Umbilical cord (tissue), 2 donors: Measurements from ENCODE around the gene SYNJ2. TPM values are rescaled to one million over a fixed set of nuclear protein-coding genes. Genes with fewer than 3 reads are reported as not detected.
"Not testable (repeated sequence)": the region's sequence is repeated elsewhere in the genome, so short reads cannot be mapped to it uniquely, and the experiment has no call there.

Experiments
- DNase-seq: peaks from one replicate; pipeline ENCODE4 v3.0.0-alpha.2; 2015; ENCODE audit warnings: low spot score
- total RNA-seq: library from RNA; depleted of rRNA; stranded (reverse); fragments of >200 nt; gene quantifications from one replicate; pipeline ENCODE4 v1.2.3, GENCODE V29; 2014; ENCODE audit warnings: low replicate concordance; ENCODE audit not compliant: insufficient read depth

SYNJ2 gene, protein sequence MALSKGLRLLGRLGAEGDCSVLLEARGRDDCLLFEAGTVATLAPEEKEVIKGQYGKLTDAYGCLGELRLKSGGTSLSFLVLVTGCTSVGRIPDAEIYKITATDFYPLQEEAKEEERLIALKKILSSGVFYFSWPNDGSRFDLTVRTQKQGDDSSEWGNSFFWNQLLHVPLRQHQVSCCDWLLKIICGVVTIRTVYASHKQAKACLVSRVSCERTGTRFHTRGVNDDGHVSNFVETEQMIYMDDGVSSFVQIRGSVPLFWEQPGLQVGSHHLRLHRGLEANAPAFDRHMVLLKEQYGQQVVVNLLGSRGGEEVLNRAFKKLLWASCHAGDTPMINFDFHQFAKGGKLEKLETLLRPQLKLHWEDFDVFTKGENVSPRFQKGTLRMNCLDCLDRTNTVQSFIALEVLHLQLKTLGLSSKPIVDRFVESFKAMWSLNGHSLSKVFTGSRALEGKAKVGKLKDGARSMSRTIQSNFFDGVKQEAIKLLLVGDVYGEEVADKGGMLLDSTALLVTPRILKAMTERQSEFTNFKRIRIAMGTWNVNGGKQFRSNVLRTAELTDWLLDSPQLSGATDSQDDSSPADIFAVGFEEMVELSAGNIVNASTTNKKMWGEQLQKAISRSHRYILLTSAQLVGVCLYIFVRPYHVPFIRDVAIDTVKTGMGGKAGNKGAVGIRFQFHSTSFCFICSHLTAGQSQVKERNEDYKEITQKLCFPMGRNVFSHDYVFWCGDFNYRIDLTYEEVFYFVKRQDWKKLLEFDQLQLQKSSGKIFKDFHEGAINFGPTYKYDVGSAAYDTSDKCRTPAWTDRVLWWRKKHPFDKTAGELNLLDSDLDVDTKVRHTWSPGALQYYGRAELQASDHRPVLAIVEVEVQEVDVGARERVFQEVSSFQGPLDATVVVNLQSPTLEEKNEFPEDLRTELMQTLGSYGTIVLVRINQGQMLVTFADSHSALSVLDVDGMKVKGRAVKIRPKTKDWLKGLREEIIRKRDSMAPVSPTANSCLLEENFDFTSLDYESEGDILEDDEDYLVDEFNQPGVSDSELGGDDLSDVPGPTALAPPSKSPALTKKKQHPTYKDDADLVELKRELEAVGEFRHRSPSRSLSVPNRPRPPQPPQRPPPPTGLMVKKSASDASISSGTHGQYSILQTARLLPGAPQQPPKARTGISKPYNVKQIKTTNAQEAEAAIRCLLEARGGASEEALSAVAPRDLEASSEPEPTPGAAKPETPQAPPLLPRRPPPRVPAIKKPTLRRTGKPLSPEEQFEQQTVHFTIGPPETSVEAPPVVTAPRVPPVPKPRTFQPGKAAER (N-terminal part only)
- total RNA-seq = 12.3 TPM

DNA sequence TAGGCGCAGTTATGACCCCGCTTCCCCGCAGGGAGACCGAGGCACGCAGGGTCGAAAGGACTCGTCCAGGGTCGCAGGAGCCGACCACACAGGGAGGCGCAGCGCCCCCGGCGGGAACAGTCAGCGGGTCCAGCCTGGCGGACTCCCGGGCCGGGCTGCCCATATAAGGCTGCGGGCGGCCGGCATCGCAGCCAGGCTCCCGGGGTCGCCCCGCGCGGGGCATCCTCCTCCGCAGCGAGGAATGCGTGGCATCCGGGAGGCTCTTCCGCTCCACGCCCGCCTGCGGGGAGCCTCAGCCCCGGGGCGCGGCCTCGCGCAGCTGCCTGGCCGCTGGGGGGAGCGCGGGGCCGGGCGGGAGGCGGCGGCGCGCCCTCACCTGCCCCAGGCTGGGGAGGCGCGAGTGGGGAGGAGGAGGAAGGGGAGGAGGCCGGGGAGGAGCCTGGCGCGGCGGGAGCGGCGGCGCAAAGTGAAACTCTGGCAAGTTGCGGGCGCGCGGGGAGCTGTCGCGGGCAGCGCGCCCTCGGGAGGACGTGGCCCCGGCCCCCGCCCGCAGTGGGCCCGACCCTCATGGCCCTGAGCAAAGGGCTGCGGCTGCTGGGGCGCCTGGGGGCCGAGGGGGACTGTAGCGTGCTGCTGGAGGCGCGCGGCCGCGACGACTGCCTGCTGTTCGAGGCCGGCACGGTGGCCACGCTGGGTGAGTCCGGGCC, at the start of gene SYNJ2:
Gene SYNJ2, plus strand, starts transcription at position 469 of the 707 bp plus-strand sequence. Its CDS starts 99 bp downstream, at position 568.
- peak; percentile 66 for DNase-seq

DNA sequence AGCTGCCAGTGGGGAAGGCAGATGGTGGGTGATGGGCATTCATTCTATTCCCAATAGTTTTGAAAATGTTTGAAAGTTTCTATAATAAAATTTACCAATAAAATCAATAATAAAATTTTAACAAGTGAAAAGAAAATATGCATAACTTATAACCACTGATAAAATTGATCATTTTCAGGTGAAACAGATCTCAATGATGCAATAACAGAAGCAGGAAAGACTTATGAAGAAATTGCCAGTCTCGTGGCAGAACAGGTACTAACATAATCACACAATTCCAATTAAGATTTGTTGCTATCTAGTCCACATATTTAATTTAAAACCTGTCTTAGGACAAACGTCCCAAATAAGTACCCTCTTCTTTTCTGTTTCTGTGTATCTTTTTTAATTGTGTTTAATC, 45.9 kb upstream of the SYNJ2 start:
- DNase-seq = no peak

DNA sequence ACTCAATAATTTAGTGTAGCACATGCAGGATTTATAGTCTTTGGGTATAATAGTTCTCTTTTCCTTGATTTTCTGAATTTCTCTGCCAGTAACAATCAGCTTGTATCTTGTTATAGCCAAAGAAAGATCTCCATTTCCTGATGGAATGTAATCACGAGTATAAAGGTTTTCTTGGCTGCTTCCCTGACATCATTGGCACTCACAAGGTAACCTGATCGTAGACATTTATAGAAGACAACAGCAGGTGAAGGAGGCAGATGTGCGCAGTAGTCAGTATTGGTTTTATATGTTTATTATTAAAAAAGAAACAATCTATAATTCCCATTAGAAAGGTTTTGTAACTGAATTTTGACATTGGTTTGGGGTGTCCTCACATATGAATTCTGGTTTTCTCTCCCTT, 44.3 kb upstream of the SYNJ2 start:
- DNase-seq = no peak

DNA sequence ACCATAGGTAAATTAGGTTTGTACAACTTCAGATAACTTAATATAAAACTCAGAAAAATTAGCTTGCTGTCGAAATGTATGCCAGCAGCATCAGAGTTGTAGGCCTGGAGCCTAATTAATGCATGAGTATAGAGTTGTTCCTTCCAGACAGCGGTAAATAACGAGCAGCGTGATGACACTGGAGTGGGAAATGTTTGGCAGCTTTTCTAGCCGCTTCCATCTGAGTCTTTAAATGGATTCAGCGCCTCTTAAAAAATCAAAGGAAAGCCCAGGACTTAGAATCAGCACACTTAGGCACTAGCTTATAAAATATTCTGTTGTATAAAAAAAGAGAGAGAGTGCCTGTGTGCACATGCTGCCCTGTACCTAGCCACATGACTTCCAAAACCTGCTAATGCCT, 43.7 kb upstream of the SYNJ2 start:
- no peak for DNase-seq

DNA sequence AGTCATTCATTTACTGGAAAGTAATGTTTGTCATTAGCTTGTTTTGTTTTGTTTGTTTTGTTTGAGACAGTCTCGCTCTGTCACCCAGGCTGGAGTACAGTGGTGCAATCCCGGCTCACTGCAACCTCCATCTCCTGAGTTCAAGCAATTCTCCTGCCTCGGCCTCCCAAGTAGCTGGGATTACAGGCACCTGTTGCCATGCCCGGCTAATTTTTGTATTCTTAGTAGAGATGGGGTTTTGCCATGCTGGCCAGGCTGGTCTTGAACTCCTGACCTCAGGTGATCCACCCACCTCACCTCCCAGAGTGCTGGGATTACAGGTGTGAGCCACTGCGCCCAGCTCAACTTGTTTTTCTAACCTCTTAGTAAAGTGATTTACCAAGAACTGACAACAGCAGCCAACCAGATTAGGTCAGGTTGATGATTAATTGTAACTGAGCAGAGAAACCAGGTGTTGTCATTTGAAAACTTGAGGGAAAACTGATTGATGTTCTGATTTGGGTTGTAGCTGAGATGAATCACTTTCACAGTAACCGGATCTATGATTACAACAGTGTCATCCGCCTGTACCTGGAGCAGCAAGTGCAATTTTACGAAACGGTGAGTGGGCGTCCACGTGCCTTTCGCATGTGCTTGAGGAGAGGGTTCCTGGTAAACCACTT, 41.2 kb upstream of the SYNJ2 start:
- DNase-seq = not testable (repeated sequence)

DNA sequence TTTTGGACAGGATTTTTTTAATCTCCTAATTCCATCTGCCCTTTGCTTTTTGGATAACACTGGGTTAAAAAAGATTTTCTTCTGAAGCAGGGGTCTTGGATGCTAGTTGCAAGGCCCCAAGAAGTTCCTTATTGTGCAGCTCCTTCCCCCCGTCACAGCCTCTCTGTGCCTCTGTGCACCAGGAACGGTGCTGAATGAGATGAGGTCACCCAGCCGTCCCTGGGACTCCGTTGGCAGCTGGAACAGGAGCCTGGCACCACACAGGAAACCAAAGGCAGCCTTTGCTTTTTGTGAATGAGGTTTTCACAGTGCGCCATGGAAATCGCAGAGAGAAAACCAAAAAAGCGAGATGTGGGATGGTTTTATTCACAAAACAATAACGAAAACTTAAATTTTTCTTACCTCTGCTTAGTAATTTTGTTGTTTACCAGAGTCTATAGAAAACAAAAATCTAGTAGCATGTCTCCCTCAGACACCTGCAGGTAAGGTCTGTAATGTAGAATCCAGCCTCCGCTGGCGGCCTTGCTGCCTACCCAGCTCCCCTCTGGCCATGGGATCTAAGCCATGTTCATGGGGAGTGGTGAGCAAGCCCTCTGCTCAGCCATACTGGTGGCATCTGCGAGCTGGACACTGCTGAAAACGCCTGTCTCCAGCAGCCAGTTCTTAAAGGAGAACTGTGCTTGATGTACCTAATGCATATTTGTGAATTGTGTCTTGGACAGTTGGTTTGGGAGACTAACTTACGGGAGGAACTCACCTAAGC, 40.4 kb upstream of the SYNJ2 start:
- DNase-seq = no peak

DNA sequence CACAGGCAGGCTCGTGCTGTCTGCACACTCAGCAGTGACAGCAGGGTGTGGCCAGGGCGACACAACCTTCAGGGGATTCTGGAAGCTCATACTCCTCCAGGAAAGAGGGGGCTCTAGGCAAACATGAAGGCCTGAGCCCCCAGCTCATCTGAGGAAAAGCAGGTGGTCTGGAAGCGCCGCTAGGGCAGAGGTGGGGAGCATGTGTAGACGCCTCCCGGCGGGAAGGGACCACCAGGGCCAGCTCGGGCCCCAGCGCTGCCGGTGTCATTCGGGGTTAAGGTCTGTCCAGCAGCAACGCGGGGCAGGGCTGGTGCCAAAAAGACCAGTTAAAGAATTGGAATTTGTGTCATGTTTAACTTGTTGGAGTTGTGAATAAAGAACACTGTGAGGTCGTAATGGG, 39.3 kb upstream of the SYNJ2 start:
- DNase-seq = no peak

DNA sequence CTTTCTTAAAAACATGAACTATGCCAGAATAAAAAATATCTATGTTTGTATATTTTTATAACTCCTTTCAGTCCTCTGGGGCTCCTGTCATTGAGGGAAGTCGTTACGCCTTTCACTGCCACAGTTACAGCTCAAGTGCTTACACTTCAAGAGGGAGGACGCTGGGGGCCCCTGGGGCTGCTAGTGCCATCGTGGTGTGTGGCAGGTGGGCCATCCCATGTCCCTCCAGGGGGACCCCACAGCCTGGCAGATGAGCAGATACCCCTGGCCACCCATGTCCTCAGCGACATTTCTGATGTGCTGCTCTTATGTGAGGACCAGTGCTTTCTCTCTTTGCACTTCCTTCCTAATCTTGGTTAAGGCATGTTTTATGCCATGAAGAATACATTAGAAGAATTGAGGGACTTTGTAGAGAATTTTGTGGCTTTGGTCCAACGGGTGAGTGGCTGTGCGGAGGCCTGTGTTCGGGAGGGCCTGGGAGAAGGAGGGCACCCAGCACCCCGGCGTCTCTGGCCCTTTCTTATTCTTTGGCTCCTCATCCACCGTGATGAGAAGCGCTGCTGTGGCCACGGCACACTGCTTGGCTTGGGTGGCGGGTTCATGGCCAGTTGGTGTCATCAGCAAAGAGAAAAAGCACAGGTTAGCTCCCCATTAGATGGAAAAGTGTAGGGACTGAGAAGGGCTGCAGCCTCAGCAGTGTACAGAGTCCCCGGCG, 38.3 kb upstream of the SYNJ2 start:
- no peak for DNase-seq

DNA sequence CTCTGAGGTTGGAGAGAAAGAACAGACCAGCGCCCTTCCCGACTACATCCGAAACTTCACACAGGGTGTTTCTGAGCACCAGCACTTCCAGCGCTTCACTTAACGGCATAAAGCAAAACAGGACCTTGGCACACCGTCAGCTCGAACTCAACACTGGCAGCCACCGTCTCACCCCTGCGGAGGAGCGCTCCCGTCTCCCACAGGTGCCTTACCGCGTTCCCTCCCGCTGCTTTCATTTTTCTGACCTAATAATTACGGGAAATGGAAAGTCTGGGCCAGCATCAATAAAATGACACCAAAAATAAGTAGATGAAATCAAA, 37.7 kb upstream of the SYNJ2 start:
- no peak for DNase-seq

DNA sequence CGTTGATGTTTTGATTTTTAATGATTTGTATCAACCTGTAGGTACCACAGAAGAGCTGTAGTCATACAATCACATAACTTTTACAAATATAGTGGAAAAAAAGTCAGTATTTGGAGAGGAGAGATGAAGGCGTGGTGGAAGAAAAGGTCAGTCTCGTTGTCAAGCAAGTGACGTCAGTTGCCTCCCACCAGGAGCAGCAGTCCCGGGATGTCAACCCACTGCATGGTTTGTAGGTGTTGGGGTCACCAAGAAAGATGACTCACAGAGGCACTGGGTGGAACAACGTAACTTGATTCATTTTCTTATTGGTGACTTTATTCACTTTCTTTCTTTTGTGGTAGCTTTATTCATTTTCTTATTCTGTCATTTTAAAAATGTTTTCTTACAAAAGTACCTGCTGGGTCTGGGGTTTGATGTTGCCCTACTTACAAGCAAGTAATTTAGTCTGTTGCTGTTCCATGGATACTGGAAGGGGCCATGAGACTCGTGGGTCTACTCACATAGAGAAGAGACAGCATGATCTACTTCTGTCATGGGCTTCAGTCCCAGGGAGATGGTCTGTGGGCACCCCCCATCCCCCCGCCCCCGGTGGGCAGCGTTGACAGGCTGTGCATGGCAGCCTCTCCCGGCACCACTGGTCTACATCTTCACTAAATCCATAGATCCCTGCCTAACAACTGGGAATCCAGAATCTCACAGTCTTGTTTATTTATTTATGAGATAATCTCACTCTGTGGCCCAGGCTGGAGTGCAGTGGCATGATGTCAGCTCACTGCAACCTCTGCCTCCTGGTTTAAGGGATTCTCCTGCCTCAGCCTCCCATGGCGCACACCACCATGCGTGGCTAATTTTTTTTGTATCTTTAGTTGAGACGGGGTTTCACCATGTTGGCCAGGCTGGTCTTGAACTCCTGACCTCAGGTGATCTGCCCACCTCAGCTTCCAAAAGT, 36.4 kb upstream of the SYNJ2 start:
- DNase-seq = no peak

DNA sequence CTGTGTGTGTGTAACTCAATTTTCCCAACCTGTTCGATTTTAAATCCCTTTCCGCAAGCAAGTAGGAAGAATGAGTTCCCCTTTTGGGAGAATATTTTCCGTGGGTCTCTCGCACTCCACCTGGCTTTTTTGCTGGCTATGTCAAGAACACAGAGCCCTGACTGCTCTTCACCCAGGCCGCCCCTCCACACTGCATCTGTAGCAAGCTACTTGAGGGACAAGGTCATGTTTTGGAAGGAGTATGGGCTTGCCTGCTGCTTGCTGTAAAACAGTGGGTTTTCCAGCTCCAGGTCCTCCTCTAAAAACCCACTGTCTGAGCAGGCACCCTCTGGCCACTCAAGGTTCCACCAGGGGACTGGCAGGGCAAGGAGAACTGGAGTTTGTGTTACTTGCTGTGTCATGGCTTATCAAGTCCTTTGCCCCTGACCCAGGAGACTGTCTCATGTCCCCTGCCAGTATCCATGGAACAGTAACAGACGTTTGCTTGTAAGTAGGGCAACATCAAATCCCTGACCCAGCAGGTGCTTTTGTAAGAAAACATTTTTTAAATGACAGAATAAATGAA, 35.5 kb upstream of the SYNJ2 start:
- no peak for DNase-seq

DNA sequence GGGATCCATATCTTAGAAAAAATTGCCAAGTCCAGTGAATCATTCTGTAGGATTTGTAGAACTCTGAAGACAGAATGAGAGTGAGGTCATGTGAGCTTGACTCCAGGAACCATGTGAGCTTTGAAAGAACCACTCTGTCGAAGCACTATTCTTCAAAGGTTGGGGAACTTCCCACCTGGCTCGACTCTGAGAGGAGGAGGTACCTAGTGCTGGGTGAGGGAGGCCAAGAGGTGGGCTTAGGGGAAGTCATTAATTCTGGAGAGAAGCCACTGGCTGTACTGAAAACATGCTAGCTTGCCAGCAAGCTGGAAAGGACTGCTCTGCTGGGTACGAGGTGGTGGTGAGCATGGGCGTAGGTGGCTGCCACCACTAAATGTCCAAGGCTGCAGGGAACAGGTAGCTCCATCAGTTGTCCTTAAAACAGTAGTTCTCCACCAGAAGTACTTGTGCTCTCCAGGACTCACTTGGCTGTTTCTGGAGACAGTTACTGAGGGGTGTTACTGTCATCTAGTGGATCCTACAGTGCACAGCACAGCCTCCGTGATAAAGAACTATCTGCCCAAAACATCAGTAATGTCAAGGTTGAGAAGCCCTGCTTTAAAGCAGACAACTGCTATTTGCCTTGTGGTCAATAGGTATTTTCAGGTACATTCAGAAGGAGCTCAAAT, 34.7 kb upstream of the SYNJ2 start:
- no peak for DNase-seq

DNA sequence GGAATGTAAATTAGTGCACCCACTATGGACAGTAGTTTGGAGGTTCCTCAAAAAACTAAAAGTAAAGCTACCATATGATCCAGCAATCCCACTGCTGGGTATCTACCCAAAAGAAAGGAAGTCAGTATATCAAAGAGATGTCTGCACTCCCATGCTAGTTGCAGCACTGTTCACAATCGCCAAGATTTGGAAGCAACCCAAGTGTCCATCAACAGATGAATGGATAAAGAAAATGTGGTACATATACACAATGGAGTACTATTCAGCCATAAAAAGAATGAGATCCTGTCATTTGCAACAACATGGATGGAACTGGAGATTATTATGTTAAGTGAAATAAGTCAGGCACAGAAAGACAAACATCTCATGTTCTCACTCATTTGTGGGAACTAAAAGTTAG, 30.8 kb upstream of the SYNJ2 start:
- DNase-seq = not testable (repeated sequence)

DNA sequence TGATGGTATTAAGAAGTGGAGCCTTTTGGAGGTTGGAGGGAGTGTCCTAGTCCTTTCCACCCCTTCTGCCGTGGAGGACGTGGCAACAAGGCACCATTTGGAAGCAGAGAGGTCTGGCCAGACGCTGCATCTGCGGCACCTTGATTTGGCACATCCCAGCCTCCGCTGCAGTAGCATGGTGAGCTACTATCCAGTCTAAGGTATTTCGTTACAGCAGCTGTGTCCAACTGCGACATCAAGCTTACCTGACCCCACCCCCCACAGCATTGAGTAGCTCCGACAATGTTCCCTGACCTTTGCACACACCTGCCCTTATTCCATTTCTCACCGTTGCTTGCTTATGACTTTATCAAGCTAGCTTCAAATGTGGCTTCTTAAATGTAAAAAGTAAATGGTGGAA, 29.8 kb upstream of the SYNJ2 start:
- no peak for DNase-seq

DNA sequence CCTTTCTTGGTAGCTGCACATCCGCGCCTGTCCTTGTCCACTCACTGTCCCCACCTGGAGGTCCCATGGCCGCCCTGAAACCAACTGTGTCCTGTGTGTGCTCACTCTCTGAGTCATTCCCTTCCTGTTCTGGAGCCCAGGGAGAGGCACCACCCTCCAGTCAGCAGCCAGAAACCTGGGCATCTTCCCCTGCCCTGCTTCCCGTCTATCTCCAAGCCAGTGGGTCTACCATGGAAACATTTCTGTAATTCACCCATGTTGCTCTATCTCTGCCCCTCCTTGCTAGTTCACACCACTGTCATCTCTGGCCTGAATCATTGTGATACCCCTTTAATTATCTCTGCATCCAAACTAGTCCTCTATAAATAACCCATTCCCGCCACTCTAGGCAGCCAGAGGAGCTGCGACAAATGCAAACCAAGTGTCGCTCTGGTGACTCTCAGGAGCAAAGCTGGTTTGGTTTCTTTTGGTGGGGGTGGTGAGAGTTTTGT, 28.8 kb upstream of the SYNJ2 start:
- DNase-seq = no peak

DNA sequence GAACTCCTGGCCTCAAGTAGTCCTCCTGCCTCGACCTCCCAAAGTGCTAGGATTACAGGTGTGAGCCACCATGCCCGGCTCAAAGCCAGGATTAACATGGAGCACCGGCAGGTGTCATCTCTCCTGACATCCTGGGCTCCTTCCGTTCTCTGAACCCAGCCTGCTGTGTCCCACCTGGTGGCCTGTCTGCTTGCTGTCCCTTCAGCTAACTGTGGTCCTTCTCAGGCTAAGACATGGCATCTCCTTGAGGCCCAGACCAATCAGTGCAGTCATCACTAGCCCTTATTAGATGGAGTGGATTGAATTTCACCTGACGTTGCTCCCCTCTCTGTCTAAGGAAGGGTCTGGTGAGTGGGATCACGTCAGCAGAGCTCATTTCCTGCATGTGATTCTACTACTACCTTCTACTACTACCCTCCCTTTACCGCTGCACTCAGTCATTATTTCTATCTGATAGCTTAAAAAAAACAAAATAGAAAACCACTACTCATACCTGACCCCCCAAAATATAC, 28.0 kb upstream of the SYNJ2 start:
- DNase-seq = no peak
